Fibroblast of peridontal ligament (primary cell): ENCODE results near the gene TACC2.

Experiments
- DNase-seq: peaks from one replicate; pipeline ENCODE4 v3.0.0-alpha.2; 2010; ENCODE audit errors: extremely low read depth

The TACC2 gene

DNA sequence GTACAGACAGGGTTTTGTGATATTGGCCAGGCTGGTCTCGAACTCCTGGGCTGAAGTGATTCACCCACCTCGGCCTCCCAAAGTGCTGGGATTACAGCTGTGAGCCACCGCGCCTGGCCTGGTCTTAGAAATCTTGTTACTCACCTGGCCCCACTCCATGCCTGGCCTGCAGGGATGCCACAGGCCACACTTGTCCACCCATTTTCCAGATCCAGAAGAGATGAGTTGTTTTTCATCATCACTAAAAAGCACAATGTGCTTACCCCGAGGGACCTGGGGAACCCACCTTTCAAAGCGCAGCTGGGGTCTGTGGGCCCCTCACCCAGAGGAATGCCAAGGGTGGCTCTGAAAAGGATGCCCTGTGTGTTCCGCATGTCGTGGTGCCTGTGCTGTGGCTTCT is 134.2 kb downstream of the TACC2 start:
- no peak for DNase-seq

DNA sequence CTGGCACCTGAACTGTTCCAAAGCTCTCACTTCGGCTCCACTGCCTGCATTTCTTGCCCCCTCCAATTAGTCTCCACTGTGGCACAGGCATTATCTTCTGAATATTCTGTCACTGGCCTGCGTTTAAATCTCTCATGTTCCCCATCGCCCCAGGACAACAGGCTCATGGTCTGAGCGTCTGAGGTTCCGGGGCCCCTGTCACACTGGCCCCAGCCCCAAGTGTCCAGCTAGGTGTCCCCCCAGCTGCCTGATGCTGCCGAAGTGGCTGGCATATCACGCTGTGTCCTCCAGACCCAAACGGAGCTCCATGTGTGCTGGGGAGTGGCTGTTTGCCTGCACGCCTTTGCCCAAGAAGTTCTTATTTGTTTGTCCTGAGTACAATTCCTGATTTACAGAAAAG is 135.4 kb downstream of the TACC2 start:
- no peak for DNase-seq

DNA sequence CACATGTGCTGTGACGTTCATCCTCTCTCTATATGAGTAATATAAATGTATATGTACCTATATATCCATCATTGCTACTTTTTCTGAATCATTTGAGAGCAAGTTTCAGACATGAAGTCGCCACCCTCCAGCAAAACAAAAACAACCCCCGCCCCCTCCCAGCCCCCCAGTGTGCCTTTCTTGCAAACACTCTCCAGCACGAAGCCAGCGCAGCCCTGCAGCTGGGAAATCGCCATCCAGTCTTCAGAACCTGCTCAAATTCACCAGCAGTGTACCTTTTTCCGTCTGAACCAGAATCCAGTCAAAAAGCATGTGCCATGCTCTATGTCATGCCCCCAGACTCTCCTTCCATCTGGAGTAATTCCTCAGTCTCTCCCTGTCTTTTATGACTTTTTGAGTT is 135.8 kb downstream of the TACC2 start:
- no peak for DNase-seq

DNA sequence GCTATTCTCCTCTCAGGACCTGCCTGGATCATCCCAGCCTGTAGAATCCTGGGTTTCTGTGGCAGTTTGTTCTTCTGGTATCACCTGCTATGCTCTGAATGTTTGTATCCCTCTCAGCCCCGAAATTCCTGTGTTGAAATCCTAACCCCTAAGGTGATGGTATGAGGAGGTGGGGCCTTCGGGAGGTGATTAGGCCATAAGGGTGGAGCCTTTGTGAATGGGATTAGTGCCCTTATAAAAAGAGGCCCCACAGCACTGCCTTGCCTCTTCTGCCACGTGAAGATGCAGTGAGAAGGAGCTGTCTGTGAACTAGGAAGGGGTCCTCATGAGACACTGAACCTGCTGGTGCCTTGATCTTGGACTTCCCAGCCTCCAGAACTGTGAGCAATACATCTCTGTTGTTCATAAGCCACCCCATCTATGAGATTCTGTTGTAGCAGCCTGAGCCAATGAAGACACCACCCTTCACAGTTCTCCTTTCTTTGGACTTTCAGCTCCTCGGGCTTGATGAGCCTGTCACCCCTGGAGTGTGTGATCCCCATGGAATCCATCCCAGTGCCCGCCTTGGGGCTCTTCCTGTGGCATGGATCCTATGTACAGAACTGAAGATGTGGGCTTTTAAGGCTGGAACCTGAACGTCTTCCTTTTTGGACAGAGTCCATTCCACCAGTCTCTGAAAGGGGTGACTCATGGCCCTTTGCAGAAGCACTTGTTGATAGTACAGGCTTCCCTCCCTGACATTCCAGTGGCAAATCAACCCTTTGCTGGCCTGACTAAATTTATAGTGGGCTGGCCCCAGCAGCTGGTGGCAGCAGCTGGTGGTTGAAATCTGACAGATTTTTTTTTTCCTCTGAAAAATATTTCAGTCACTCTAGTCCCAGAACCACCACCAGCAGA is 138.0 kb downstream of the TACC2 start:
- DNase-seq, result peak; percentile 94

DNA sequence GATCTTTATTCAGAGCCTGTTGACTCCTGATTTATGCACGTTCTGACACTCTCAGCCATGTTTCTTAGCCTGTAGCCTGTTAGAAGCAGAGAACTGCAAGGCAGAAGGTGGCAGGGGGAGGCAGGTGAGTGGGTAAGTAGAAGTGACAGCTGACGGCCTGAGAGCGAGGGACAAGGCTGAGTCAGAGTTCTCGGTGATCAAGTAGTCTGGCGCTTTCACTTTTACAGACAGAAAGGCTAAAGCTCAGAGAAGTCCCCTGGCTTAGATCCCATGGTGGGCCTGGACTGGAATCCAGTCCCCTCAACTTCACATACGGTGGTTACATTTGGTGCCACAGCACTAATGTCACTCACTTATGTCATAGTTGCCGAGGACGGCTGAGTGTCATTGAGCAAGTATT is 139.0 kb downstream of the TACC2 start:
- DNase-seq, result no peak

DNA sequence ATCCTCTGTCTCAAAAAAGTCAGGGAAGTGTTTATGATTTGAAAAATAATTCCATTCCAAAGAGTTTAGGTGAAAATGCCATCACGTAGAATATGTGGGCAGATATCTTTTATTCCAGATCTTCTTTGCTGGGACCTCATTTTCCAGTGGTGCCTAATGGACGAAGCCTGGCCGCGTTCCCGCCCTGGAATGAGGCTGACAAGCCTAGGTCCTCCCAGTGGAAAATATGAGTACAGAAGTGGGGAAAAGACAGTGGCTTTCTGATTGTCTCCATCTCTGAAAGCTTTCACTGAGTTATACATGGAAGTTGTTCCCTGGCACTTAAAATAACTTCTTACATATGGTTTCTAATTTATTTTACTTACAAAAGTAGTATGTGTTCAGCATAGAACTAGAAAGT is 139.4 kb downstream of the TACC2 start:
- DNase-seq, result peak; percentile 72

DNA sequence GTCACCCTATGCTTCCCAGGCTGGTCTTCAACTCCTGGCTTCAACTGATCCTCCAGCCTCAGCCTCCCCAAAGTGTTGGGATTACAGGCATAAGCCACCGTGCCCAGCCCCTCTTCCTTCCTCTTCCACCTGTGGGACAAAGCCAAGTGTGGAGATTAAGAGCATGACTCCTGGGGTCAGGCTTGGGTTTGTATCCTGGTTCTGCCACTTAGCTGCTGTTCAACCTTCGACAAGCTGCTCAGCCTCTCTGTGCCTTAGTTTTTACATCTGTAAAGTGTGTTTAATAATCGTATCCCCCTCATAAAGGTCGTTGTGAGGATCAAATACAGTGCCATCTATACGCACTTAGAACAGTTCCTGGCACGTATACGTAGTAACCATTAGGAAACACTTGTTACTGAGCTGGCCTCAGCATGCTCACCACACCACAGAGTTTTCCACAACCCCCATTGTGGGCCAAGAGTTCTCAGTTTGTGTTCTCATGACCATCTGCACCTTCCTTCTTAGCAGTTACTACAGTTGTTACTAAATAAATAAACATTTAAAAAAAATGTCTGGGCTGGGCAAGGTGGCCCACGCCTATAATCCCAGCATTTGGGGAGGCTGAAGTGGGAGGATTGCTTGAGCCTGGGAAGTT is 141.6 kb downstream of the TACC2 start:
- DNase-seq, result no peak

DNA sequence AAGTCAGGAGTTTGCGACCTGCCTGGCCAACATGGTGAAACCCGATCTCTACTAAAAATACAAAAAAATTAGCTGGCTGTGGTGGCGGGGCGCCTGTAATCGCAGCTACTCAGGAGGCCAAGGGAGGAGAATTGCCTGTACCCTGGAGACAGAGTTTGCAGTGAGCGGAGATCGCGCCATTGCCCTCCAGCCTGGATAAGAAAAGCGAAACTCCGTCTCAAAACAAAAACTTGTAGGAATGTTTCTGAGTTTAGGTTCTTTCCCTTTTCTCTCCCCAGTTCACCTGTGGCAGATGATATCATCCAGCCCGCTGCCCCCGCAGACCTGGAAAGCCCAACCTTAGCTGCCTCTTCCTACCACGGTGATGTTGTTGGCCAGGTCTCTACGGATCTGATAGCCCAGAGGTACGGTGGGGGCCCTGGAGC is 143.4 kb downstream of the TACC2 start:
- no peak for DNase-seq

DNA sequence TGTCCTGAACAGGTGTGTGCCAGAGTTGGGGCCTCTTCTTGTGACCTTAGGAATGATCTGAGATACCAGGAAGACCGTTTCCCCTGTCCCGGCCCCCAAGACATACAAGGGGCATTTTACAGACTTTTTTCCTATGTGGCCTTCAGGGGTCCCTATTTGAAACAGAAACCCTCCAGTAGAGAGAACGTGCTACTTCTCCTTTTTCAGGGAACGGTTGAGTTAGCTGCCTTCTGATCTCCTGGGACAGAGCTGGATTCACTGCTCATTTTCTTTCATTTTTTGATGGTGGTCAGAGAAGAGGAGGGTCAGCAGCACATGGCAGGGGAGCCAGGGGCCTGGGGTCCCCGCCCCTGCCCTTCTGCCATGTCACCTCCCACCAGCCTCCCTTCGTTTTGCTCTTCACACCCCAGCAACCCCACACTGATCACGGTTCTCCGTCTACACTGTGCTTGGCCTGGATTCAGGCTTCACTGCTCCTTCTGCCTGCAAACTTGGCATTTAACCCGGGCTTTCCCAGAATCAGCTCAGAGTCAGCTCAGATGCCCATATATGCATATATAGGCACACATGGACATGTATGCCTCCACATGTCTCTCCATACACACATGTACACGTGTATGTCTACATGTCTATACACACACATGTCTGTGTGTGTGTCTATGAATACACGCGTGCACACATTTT is 144.1 kb downstream of the TACC2 start:
- no peak for DNase-seq

DNA sequence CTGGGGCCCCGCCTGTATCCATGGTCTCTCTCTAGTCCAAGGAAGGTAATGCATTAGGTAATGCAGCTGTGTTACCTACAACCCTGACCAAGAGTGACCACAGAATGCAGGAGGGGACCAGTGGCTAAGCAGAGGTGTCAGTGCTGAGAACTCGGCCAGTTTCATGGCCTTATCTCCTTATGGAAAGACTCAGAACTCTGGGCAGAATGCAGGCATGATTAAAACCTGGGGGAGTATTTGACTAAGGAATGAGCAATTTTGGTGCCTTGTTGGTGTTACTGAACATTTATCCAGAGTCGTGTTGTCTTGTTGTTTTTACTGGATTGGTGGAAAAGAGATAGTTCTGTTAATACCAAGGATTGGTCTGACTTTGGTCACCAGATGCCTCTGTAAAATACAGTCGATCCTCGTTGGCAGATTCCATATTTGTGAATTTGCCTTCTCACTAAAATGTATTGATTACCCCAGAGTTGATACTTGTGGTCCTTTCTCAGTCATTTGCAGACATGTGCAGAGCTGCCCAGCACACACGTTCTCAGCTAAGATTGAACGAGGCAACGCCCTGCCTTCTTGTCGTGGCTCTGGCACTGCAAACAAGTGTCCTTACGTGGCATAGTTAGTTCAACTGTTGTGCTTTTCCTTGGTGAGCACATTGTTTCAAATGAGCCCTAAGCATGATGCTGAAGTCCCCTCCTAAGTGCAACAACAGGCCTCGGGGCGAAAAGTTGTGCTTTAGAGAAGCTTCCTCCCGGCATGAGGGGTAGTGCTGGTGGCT is 146.5 kb downstream of the TACC2 start:
- no peak for DNase-seq

DNA sequence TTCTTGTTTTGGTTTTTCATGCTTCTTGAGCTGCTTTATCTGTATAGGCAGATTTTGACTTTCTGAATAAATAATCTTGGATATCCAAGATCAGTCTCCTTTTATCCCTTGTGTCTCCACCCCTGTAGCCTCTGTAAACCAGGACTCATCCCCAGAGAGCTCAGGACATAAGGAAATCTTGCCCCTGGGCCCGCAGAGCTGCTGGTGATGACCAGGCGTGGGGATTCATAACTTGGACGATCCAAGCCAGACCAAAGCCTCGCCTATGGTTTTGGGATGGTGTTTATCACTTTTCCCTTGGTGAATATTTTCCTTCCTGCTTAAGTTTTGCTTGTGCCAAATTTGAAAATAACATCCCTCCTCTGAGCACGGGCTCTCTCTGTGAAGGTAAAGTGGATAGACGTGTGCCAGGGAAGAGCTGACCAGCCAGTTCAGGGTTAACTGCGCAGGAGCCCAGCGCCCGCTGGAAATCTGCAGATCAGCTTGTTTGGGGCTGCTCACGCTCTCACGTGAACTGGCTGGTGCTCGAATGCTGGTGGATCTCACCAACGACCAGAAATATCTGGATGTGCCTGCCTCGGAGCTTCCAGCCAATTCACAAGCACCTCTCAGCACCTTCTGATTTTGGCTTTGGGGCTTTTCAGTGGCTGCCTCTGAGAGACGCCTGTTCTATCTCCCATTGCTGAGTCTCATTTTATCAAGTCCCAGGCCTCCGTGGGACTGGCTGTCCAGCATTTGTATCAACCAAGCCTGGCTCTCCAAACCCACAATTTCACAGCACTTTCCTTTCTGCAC is 150.1 kb downstream of the TACC2 start:
- no peak for DNase-seq

DNA sequence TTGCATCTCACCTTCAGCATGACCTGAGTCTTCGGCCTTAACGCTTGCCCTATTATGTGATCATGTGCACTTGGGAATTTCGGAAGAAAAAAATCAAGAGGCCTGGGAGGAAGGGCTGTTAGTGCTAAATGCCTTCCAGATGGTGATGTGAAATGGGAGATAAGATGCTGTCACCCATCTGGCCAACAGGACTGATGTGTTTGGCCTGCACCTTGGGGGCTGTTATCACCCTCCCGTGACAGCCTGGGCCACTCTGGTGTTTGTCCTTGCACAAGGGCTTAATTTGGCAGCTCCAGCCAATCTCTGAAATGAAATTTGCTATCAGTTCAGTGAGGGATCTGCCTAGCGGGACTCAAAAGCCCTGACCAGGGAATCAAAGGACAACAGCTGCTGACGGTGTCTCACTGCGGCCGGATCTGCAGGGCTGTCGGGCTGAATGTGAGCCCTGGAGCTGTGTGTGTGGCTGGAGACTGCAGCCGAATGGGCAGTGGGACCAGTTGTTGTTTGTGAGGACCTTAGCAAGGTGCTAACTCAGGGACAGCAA is 150.7 kb downstream of the TACC2 start:
- DNase-seq, result peak; percentile 37

DNA sequence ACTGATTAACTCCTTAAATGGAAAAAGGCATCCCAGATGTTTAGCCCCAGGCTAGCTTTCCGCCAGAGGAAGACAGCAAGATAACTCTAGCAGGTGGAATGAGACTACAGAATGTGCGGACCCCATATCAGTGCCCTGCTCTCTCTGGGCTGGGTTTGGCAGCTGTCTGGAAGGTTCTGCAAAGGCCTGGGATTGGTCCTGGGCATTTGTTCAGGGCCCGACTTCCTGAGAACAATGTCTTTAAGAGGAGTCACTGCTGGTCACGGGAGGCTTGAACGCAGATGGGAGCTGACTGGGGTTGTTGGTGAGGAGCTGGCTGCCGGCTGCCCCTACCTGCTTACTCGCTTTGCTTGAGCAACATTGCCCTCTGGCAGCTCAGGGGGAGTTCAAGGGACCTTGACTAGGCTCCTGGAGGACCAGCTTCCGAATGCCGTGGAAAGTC is 151.5 kb downstream of the TACC2 start:
- DNase-seq, result no peak

DNA sequence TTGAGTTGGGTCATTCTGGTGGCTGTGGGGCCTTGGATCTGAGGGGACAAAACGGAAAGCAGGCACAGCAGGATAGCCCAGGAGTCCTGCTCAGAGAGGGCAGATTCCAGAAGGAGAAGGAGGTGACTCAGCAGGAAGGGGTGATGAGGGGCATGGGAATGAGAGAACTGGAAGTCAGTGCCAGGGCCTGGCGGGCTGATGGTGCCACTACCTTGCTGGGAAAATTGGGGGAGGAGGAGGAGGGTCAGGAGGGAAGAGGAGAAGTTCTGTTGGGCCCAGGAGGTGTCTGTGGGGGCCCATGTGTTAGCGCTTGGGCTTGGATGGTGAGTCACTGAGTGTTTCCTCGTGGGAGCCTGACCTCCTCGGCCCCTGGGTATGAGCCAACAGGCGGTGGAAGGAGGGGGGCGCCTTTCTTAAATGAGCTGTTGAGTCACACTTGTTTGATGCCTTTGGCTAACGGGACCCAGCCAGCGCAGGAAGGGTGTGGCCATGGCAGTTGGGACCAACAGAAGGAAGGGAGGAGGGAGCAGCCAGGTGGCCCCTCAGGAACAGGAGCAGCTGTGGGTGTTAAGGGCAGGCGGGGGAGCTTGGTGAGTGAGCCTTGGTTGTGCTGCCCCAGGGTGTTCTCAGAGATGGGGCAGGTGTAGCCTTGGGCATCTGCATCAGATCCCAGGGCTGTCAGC is 152.1 kb downstream of the TACC2 start:
- peak; percentile 92 for DNase-seq

DNA sequence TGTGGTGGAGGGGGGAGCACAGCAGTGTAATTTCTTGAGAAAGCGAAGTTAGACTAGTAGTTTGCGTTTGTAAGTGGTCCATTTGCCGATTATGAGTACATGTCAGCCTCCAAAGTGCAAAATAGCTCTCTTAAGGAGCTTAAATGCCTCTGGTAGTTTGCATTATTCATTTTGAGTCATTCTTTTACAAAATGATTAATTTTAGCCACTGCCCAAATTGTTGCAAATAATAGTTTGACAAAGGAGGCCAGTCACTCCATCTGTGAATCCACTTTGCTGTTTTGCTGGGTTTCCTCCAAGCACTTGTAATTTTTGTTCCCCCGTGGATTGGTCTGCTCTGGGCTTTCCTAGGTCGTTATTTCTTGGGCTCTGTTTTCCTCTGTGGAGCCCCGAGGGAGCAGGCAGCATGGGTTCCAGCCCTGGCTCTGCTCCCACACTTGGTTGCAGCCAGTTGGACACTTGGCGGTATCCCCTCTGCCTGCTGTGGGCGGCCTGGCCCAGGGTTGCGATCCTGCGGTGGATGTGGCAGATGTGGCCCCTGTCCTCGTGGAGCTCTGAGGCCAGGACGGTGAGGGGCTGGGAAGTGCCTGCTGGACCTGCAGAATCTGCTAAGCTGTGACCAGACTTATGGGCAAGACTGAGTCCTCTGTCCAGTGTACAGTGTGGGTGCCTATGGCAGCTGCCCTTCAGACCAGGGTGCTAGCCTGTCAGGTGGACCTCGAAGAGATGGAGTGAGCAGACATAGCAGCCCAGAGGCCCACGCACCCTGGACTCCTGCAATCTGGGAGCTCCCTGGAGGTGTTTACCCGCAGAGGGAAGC is 153.1 kb downstream of the TACC2 start:
- DNase-seq, result peak; percentile 28

DNA sequence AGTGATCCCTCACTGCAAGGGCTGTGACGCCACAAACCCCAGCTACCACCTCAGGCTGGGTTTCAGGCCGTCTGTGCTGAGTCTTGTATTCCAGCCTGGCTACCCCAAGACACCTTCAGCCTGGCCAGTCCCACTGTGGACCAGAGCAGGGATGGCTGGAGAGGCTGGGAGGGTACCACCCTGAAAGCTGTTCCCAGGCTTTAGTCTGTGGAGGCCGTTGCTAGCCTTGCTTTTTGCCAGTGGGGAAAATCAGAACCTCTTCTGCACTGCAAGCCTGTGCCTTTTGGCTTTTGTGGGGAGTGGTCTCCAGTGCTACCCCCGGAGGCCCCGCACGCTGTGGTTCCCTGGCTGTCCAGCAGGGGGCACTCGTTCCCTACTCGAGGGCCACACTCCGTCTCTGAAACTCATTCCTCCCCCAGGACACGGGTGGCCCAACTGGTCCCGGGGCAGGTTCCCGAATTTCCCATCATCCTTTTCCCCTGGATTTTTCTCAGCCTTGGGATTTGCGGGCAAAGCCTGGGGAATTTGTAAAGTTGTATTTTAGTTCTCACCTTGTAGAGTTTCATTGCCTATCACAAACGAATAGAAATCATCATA is 153.8 kb downstream of the TACC2 start:
- DNase-seq, result no peak

DNA sequence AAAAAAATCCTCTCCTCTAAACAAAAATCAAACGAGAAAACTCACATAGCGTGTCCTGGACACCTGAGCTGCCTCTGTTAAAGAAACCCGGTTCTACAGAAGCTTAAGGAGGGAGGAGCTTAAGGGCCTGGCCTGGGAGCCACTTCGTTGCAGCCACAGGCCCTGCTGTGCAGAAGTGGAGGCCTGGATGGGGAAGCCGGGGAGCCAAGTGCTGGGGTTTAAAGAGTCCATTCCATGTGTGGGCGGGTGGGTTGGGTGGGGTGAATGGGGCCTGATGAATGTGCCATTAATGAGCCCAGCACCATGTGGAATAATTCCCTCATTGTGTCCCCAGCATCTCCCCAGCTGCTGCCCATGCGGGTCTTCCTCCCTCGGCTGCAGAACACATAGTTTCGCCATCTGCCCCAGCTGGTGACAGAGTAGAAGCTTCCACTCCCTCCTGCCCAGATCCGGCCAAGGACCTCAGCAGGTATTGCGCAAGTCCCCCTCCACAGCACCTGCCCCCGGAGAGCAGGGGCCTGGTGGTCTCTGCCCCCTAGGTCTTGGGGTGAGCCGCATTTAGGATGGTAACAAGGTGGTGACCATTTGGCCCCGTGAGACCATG is 154.4 kb downstream of the TACC2 start:
- no peak for DNase-seq

DNA sequence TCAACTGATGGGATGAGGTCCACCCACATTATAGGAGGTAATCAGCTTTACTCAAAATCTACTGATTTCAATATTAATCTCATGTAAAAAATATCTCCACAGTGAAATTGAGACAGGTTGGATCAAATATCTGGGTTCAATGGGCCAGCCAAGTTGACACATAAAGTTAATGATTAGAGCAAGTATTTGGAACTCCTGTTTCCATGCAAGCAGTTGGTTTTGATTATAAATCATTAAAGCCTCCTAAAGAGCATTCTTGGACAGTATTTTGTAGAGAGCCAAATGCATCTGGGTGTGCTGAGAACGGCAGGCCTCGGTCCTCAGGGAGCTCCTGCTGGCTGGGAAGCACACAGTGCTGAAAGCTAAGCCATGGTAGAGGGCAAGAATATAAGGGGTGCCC is 155.2 kb downstream of the TACC2 start:
- DNase-seq, result no peak
